Fibroblast of skin of back (primary cell): ENCODE data around the gene RUNX2.
"Not testable (repeated sequence)": the region's sequence is repeated elsewhere in the genome, so short reads cannot be mapped to it uniquely, and the experiment has no call there.

Experiments used
- DNase-seq: peaks from one replicate; pipeline ENCODE4 v3.0.0-alpha.2; 2013

RUNX2 gene

DNA sequence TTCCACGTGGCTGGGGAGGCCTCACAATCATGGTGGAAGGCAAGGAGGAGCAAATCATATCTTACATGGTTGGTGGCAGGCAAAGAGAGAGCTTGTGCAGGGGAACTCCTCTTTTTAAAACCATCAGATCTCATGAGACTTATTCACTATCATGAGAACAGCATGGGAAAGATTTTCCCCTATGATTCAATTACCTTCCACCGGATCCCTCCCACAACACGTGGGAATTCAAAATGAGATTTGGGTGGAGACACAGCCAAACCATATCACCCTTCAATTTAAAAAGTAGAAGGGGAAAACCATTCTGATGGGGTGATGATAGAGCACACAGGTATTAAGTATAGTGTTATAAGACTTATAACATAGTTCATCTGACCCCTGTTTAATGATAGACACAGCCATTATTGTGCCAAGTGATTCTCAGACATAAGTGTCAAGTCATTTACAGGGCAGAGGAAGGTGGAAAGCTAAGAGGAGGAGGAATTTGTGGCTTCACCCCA is 232.2 kb downstream of the RUNX2 start:
- DNase-seq = not testable (repeated sequence)

- DNase-seq = no peak
Observed at GRCh38 chr6:45562171-45562570, 234.0 kb downstream of the RUNX2 start.

DNA sequence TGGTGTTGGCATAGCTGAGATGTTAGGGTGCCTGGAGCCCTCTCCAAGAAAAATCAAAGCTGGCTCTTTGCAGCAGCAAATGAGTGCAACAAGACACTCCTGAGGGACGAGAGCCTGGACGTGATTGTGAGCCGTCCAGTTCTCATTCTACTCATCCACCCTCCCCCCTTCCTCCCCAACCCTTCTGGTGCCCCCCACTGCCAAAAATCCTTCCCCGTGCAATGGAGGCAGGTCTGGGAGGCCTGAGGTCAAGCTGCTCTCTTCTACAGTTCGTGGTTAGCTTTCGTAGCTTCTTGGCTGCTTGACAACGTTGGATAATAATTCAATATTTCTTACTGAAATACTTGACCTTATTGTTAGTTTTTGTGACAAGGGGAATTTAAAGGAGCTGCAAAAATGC is 234.9 kb downstream of the RUNX2 start:
- no peak for DNase-seq

DNA sequence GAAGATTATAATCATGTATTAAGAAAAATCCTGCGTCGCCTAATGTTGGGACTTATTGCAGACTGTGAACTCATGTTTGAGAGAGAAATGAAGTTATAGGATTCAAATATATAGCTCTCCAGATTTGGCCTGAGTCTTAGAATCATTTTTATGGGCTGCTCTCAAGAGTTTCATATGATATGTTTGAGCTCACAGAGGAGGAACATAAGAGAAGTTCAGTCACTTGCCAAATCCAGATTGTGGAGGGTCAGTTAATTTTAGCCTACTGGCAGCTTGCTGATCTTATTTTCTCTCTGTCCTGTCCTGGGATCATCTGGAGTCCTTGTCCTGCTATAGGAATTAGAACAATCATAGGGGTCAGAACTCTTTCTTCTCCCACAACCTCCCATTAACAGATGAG is 235.7 kb downstream of the RUNX2 start:
- no peak for DNase-seq

DNA sequence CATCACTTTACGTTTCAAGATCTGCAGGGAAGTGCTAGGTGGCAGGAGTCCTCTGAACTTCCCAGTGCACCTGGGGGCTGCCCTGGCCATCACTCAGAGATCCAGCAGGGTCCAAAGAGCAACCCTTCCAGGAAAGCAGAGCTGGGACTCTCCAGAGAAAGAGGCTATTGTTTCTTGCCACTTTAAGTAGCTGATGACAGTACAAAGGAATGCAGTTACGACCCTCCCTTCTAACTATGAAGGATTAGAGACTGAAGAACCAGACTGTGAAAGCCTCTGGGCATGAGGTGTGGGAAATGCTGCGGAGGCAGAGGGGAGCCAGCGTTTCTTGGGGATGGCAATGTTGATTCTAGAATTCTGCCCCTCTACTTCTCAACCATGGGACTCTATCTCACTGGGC is 238.8 kb downstream of the RUNX2 start:
- DNase-seq = peak; percentile 69

GRCh38 chr6:45567879-45568278 is 239.7 kb downstream of the RUNX2 start:
- DNase-seq = no peak

GRCh38 chr6:45568626-45569025 is 240.5 kb downstream of the RUNX2 start:
- no peak for DNase-seq

- DNase-seq = no peak
Observed at GRCh38 chr6:45569210-45569945, 241.2 kb downstream of the RUNX2 start.

DNA sequence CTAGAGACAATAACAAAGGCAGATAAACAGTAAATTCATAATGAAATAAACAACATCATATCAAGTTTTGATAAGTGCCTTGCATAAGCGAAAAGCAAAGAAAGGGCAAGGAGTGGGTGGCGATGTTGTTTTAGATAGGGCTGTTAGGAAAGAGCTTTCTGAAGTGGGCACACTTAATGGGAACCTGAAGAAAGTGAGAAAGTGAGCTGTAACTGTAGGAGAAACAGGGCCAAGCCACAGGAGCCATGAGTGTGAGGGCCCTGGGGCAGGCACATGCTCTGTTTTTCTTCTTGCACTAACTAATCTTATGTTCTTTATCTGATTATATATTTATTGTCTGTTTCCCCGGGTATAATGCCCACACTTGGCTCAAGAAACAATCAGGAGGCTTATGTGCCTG is 243.0 kb downstream of the RUNX2 start:
- DNase-seq = no peak

GRCh38 chr6:45572833-45573232 is 244.7 kb downstream of the RUNX2 start:
- no peak for DNase-seq

- DNase-seq = no peak
Observed at GRCh38 chr6:45574014-45574461, 245.9 kb downstream of the RUNX2 start.

- no peak for DNase-seq
Observed at GRCh38 chr6:45574885-45575284, 246.8 kb downstream of the RUNX2 start.

GRCh38 chr6:45576648-45577624 is 248.8 kb downstream of the RUNX2 start:
- DNase-seq = no peak

DNA sequence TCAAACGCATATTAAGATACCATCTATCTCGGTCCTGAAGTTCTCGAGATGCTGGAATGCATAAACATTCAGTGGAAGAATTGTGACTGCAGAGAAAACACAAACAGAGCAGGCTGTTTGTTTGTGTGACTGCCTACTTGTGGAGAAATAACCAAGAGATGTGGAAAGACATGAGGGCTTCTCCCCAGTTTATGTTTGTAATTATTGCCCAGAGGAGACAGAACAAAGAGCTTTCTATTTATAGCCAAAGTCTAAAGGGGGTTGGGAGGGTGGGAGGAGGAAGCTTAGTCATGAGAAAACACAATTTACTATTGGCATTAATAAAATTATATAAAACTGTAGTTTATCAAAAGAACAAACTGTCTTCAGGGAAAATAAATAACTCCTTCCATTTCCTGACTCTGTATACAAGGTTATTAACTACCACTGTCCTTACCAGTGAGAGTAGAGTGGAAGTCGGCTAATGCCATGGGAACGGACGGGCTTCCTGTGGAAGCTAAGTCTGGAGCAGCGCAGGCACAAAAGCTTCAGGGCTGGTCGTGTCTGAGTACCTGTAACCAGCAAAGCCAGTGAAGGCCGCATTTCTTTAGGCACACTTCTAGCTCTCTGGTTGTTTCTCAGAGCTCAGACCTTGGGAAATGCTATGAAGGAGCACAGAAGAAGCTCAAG is 249.8 kb downstream of the RUNX2 start:
- peak; percentile 49 for DNase-seq

DNA sequence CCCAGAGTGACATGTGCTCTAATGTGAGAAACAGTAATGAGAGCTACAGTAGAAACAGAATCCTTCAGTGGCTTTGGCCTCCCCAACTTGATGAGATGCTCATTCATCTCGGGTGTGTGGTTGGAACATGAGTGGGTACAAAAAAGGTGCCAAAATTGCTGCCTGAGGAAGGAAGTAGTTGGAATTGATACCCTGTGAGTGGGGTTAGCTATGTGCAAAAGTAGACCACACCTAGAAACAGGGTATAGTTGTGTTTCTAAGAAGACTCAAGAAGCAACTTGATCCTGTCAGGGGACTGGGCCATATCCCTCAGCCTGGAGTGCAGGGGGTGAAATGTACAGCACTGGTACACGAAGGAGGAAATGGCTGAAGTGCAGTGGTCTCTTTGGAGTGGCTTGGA is 256.0 kb downstream of the RUNX2 start:
- DNase-seq = no peak

DNA sequence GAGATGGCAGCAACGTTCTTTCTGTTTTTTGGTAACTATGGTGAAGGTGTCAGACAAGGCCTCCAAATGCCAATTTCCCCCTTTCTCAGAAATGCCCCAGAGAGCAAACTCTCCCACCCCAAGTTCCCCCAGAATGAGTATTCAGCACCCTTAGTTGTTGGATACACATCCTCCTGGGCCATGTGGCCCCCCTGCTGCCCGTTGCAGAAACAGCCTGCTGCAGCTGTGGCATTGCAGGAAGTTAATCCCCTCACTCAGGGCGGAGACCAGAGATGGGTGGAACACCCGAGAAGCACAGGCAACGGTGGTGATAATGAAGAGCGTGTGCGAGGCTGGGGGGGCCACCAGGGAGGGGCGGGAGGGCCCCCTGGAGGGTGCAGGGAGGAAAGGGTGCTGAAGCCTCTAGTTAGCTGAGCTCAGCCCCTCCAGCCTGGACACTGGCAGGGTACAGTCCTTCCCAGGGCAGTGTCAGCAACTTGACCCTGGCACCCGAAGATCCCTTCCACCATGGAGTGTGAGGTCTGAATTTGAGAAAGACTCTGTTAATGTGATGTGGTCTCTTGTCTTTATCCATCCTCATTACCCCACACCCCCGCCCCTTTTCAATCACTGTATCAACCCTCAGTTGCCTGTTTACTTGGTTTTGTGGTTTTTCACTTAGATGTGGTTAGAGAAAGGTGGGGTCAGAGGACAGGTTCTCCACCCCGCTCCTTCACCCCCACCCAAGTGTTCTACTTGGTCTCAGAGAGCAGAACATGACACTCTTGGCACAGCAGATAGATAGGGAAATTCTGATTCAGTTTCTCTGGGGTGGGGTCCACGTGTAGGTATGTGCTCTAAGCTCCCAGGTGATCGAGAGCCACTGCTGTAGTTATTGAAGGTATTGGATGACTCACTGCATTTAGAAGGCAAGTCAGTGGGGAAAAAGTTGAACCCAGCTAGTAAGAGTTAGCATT is 258.4 kb downstream of the RUNX2 start:
- no peak for DNase-seq

- no peak for DNase-seq
Observed at GRCh38 chr6:45587229-45588060, 259.3 kb downstream of the RUNX2 start.

DNA sequence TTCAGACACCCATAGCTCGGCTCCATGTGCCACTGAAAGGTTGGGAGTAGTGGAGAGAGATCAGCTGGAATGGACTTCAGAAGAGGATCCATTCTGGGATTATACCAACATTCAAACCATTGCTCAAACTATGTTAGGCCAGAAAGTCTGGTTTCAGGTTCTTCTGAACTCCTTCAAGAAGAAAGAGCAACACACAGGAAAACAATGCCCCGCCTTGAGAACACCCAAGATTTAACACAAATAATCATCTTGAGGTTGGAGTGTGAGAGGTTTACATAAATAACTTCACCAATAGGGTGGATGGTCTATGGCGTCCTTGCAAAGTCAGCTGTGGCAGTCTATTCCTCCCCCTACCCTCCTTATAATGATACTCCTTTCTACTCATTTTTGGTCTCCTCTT is 261.2 kb downstream of the RUNX2 start:
- DNase-seq = no peak

DNA sequence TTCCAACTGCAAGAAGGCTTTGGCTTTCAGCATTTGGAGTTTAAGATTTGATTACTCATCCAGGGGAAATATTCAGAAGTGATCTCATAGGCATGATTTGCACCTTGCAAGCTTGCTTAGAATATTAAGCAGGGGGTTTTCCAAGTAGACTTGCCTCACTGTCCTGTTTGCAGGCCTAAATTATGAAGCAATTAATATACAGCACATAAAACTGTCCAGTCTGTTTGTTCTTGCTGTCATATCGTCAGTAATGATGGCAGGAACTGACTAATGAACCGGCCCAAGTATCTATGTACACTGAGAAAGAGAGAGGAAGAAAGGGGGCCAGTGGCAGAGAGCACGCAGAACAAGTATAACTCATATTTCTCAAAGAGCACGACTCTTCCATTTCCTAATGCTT is 262.1 kb downstream of the RUNX2 start:
- DNase-seq = peak; percentile 37

DNA sequence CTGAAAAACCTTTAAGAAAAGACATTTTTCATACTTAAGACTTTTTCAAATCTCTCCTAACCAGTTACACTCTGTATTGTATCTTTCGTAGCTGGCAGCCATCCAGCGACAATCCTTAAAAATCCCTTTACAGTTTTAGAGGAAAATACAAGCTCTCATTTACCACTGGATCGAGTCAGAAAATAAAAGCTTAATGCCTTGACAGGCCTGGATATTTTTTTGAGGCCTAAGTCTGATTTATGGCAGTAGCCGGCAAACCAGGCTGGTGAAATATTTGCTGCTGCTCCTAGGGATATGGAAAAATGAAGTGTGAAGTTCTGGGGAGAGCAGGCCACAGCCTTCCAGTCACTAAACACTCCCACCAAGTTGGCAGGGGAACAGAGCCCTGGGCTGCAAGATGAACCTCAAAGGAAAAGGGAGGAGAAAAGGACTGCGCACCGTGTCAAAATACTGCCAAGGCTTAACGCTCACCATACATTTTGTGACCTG is 262.6 kb downstream of the RUNX2 start:
- peak; percentile 15 for DNase-seq

GRCh38 chr6:45591306-45591705 is 263.2 kb downstream of the RUNX2 start:
- DNase-seq = peak; percentile 17
